ENCODE data around the gene TTC9B.

Gene TTC9B

GRCh38 chr19:40247735-40248262 lies 29.6 kb upstream of the TTC9B start:
- DNase-seq = no peak

- DNase-seq = no peak
Measured at GRCh38 chr19:40247178-40247577, 29.0 kb upstream of the TTC9B start.

- DNase-seq = no peak
Measured at GRCh38 chr19:40246292-40247073, 28.3 kb upstream of the TTC9B start.

GRCh38 chr19:40245506-40246128 lies 27.4 kb upstream of the TTC9B start:
- DNase-seq = no peak

- DNase-seq = no peak
Measured at GRCh38 chr19:40244579-40245317, 26.6 kb upstream of the TTC9B start.

- DNase-seq = no peak
Measured at GRCh38 chr19:40243181-40243580, 25.0 kb upstream of the TTC9B start.

- no peak for DNase-seq
Measured at GRCh38 chr19:40242480-40242879, 24.3 kb upstream of the TTC9B start.

GRCh38 chr19:40241809-40242384 lies 23.7 kb upstream of the TTC9B start:
- no peak for DNase-seq

- no peak for DNase-seq
Measured at GRCh38 chr19:40241125-40241808, 23.1 kb upstream of the TTC9B start.

- DNase-seq = no peak
Measured at GRCh38 chr19:40240332-40240731, 22.1 kb upstream of the TTC9B start.

GRCh38 chr19:40239415-40240226 lies 21.4 kb upstream of the TTC9B start:
- DNase-seq = no peak

- no peak for DNase-seq
Measured at GRCh38 chr19:40238775-40239174, 20.6 kb upstream of the TTC9B start.

GRCh38 chr19:40237791-40238190 lies 19.6 kb upstream of the TTC9B start:
- DNase-seq = no peak

GRCh38 chr19:40236366-40236765 lies 18.2 kb upstream of the TTC9B start:
- DNase-seq = no peak

- no peak for DNase-seq
Measured at GRCh38 chr19:40236026-40236355, 17.8 kb upstream of the TTC9B start.

GRCh38 chr19:40235238-40236025 lies 17.2 kb upstream of the TTC9B start:
- DNase-seq = no peak

- DNase-seq = no peak
Measured at GRCh38 chr19:40234429-40235237, 16.4 kb upstream of the TTC9B start.

GRCh38 chr19:40233811-40234389 lies 15.7 kb upstream of the TTC9B start:
- DNase-seq = no peak

GRCh38 chr19:40232949-40233810 lies 15.0 kb upstream of the TTC9B start:
- DNase-seq = no peak
